Measurements from ENCODE around the gene CNNM4.
A peak's percentile ranks its signal among the peaks of the same experiment; 100 is the strongest.
"Not testable (repeated sequence)": the region's sequence is repeated elsewhere in the genome, so short reads cannot be mapped to it uniquely, and the experiment has no call there.

The CNNM4 gene

GRCh38 chr2:96795076-96795475, 34.4 kb downstream of the CNNM4 start:
- DNase-seq, result no peak

GRCh38 chr2:96796497-96796896, 35.8 kb downstream of the CNNM4 start:
- not testable (repeated sequence) for DNase-seq

- no peak for DNase-seq
These were observed 36.4 kb downstream of the CNNM4 start for GRCh38 chr2:96797066-96797625.

GRCh38 chr2:96798733-96799622, 38.3 kb downstream of the CNNM4 start:
- DNase-seq, result no peak

- DNase-seq, result no peak
These were observed 38.9 kb downstream of the CNNM4 start for GRCh38 chr2:96799623-96799935.

DNA sequence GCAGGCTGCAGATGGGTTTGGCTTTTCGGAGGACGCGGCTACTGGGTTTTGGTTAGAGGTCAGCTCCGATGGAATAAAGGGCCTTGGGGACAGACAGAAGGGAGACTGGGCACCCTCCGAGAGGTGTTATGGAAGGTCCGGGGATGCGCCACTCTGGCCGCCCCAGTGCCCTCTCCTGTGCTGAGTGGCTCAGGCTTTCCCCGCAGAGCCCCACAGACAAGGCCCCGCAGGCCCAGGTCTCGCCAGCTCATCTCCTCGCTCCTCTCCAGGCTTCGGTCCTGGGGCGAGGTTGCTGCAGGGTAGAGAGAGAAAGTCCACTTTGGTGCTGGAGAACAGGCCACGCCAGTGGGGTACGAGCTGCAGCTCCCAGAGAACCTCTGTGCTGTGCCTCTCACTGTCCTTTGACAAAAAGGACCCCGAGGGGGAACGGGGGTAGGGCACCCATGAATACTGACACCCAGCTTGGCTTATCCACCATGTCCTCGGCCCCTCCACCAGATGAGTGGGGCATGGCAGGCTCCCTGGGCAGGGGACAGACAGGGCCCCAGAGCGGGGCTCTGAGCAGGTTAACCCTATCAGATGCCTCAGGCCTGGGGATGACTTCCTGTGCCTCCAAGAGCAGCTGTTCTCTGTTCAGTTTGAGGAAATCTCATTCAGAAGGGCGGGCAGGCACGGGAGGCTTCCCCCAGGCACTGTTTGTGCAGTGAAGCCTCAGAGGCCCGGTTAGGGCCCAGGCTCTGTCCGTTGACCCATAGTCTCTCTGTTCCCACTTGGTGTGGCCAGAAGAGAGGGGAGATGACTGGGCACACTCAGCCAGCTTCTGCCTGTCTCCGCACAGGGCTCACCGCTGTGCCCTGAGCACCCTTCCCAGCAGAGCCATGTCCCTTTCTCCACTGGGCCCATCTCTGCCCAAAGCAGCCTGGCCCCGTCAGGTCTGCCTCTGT, 39.6 kb downstream of the CNNM4 start:
- DNase-seq, result no peak

DNA sequence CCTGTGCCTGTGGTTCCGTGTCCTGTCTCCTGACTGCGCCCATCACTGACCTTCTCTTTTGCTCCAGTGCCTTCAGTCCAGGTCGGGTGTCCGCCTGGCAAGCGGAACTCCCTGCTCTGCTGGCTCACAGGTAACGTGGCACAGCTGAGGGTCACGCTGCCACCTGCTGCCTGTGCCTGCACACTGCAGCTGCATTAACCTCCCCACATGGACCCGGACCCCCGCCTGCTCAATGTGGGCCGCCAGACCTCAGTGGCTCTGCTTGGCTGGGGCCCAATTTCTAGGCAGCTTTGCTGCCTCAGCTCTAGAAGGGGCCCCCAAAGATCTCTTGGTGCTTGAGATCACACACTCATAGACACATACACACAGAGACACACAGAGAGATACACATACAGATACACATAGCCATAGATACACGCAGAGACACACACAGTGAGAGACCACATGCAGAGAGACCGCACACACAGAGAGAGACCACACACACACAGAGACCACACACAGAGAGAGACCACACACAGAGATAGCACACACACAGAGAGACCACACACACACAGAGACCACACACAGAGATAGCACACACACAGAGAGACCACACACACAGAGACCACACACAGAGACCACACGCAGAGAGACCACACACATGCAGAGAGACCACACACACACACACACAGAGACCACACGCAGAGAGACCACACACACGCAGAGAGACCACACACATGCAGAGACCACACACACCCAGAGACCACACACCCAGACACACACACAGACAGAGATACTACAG, 40.5 kb downstream of the CNNM4 start:
- DNase-seq, result peak; percentile 90

DNA sequence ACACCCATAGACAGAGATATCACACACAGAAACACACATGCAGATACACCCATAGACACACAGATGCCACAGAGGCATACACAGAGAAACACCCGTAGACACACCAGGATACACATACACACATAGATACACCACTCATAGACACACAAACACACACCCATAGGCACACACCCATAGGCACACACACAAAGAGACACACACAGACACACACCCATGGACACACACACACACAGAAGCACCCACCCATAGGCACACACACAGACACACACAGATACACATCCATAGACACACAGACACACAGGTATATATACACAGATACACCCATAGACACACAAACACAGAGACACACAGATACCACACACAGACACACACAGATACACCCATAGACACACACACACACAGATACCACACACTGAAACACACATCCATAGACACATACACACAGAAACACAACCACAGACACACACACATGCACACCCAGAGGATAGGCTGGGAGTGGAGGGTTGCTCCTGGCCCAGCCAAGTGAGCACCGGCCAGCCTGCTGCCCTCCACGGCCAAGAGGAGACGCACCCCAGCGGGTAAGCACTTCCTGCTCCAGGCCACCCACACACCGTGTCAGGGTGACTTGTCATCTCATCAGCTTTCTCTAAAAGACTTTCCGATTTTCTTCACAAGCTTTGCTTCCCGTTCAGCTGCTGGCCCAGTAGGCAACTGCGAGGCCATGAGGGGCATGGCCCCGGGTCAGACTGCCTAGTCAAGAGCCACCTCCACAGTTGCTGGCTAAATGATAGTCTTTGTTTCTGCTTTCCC, 41.3 kb downstream of the CNNM4 start:
- peak; percentile 73 for DNase-seq

DNA sequence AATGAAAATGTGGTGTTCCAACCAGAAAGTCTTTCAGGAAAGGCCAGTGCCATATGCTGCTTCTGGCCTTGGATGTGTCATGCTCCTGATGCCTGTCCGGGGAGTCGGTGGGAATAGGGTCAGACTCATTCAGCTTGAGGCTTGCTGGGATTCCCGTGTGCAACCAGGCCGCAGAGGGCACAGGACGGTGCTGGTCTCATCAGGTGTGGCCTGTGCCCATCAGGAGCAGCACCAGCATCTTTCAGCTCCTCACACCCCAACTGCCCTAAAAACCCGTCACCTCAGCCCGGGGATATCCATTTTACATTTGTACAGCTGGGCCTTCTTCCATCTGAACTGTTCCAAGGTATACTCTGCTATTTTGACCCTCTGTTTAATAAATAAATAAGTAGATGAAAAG, 42.0 kb downstream of the CNNM4 start:
- no peak for DNase-seq

- DNase-seq, result no peak
These were observed 44.3 kb downstream of the CNNM4 start for GRCh38 chr2:96804986-96805385.

DNA sequence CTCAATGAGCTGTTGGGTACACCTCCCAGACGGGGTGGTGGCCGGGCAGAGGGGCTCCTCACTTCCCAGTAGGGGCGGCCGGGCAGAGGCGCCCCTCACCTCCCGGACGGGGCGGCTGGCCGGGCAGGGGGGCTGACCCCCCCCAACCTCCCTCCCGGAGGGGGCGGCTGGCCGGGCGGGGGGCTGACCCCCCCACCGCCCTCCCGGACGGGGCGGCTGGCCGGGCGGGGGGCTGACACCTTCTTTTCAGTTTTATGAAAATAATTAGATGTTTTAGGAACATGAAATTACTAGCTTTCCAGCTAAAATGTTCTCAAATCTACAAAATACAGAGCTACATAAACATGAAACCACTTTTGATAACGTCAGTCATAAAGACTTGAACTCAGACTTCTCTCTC, 45.2 kb downstream of the CNNM4 start:
- DNase-seq, result not testable (repeated sequence)

DNA sequence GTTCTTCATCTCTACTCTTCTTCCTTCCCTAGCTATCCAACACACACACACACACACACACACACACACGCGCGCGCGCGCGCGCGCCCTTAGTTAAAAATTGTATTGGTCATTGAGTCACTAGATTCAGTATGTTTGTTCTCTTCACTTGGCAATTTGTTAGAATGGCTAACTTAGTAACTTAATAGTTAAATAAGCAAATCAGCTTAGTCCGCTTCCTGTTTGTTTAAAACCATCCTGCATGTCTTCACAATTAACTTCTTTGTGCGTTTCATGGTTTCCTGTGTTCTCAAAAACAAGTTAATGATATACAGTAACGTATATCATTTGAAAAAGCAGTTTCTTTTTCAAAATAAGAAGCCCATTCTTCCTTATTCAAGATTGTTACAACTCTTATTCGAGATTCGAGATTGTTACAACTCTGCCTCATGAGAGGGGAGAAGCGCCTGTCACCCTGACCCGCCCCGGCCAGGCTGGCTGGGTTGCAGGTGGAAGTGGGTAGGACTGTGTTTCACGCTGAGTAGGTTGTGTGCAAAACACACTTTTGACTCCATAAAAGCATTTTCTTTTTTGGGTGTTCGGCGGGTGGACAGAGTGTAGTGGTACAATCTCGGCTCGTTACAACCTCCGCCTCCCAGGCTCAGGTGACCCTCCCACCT, 45.9 kb downstream of the CNNM4 start:
- DNase-seq, result peak; percentile 65

DNA sequence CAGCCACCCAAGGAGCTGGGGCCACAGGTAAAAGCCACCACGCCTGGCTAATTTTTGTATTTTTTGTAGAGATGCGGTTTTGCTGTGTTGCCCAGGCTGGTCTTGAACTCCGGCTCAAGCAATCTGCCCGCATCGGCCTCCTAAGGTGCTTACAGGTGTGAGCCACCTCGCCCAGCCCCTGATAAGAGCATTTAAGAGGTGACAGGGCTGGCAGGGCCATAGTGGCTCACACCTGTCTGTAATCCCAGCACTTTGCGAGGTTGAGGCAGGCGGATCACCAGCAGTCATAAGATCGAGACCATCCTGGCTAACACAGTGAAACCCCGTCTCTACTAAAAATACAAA, 46.4 kb downstream of the CNNM4 start:
- DNase-seq, result no peak

- no peak for DNase-seq
These were observed 47.6 kb downstream of the CNNM4 start for GRCh38 chr2:96808176-96808837.

GRCh38 chr2:96809216-96809882, 48.6 kb downstream of the CNNM4 start:
- DNase-seq, result no peak

- DNase-seq, result no peak
These were observed 49.5 kb downstream of the CNNM4 start for GRCh38 chr2:96809951-96810782.

- no peak for DNase-seq
These were observed 50.1 kb downstream of the CNNM4 start for GRCh38 chr2:96810783-96811192.

DNA sequence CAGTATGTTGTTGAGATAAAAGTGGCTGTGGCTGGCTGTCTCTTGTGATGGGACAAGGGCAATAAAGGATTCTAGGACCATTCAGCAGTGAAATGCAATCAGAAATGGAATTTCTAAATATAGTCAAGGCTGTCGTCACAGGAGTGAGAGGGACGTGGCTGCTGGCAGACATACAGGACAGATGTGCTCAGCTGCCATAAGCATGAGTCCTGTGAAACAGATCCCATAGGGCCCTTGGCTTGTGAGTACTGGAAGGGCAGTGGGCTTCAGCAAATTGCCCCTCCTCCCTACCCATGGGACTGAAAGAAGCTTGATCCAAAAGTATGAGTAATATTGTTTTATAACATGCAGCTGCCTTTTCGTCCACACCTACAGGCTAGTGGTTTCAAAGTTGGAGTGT, 51.2 kb downstream of the CNNM4 start:
- no peak for DNase-seq

DNA sequence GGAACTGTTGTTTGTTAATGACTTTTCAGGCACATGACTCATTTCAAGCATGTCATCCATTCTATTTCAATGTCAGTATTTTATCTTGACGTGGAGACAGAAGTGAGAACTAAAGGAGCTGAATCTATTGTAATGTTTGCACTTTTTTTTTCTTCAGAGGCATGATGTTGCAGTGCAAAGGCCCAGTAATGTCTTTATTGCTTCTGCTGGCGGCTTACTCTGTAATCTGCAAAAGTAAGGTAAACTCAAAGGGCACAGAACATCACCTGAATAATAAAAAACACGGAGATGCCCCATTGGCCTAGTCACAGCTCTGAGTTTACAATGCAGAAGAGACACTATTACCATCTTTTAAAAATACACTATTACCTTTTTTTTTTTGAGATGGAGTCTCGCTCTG, 53.0 kb downstream of the CNNM4 start:
- no peak for DNase-seq
